ENCODE measurements around the gene VAV3. TPM values are rescaled to one million over a fixed set of nuclear protein-coding genes. Genes with fewer than 3 reads are reported as not detected.
A peak's percentile ranks its signal among the peaks of the same experiment; 100 is the strongest.

VAV3 gene
- total RNA-seq, 1 donor from 2014 or later = 29.1 TPM

GRCh38 chr1:107866870-107867269, 98.1 kb downstream of the VAV3 start:
- intact Hi-C loops (cut with micrococcal nuclease) = no loop called here
- ChIA-PET POLR2A (interaction anchor here (0.6 to 1.0 kb wide), 3 partner anchors 16 to 76 kb away, joined by 3 to 7 read pairs (median 3); no protein-coding TSS in a partner anchor), CTCF (no interaction called here)
- Mint-ChIP-seq H3K9me3 (peaks cover 11% of the 10 kb centered on the region), H3K36me3 (ENCODE audit: low read depth) (peaks cover 27% of the 10 kb centered on the region), H3K27me3 (no peaks in the 10 kb centered on the region), H3K4me1 (peaks cover 89% of the 10 kb centered on the region), H3K27ac (peak overlapping the region; percentile 47), H3K4me3 (no peak overlapping the region)
- DNase-seq (no peak), ATAC-seq (ENCODE audit: low read depth) (no peak)
- TF ChIP-seq CTCF (IDR thresholded peaks at IDR 0.05) = no peak

- H3K4me1 Mint-ChIP-seq = peaks cover 88% of the 10 kb centered on the region
- H3K9me3 Mint-ChIP-seq = peaks cover 20% of the 10 kb centered on the region
- DNase-seq (no peak), ATAC-seq (ENCODE audit: low read depth) (no peak)
- H3K36me3 Mint-ChIP-seq (ENCODE audit: low read depth) = peaks cover 34% of the 10 kb centered on the region
- ChIA-PET POLR2A (no interaction called here), CTCF (no interaction called here)
- intact Hi-C loops (cut with micrococcal nuclease) = no loop called here
- no peak overlapping the region for H3K4me3 Mint-ChIP-seq
- peak overlapping the region; percentile 50 for H3K27ac Mint-ChIP-seq
- no peak for TF ChIP-seq CTCF (IDR thresholded peaks at IDR 0.05)
- H3K27me3 Mint-ChIP-seq = no peaks in the 10 kb centered on the region
Measured at GRCh38 chr1:107865627-107866026, 99.4 kb downstream of the VAV3 start.

- no peaks in the 10 kb centered on the region for H3K27me3 Mint-ChIP-seq
- intact Hi-C loops (cut with micrococcal nuclease) = loop anchor here (2.0 kb wide), 1 partner anchor 13 kb away; no protein-coding TSS in a partner anchor
- peaks cover 79% of the 10 kb centered on the region for H3K4me1 Mint-ChIP-seq
- H3K4me3 Mint-ChIP-seq = peak overlapping the region; percentile 4
- ATAC-seq (ENCODE audit: low read depth) = no peak
- CTCF ChIA-PET = interaction anchor here (1.5 kb wide), 1 partner anchor 81 kb away, joined by 4 read pairs; no protein-coding TSS in a partner anchor
- TF ChIP-seq CTCF (IDR thresholded peaks at IDR 0.05) = no peak
- POLR2A ChIA-PET = no interaction called here
- no peak for DNase-seq
- H3K27ac Mint-ChIP-seq = peak overlapping the region; percentile 50
- H3K36me3 Mint-ChIP-seq (ENCODE audit: low read depth) = peaks cover 35% of the 10 kb centered on the region
- H3K9me3 Mint-ChIP-seq = peaks cover 15% of the 10 kb centered on the region
Measured at GRCh38 chr1:107863342-107863741, 101.6 kb downstream of the VAV3 start.

GRCh38 chr1:107862064-107862463, 102.9 kb downstream of the VAV3 start:
- intact Hi-C loops (cut with micrococcal nuclease) = loop anchor here (2.0 kb wide), 1 partner anchor 15 kb away; no protein-coding TSS in a partner anchor
- no peak for TF ChIP-seq CTCF (IDR thresholded peaks at IDR 0.05)
- peaks cover 71% of the 10 kb centered on the region for H3K4me1 Mint-ChIP-seq
- H3K27ac Mint-ChIP-seq = peak overlapping the region; percentile 62
- ChIA-PET POLR2A (interaction anchor here (0.6 kb wide), 1 partner anchor 13 kb away, joined by 4 read pairs; no protein-coding TSS in a partner anchor), CTCF (no interaction called here)
- DNase-seq = no peak
- peak; percentile 87 for ATAC-seq (ENCODE audit: low read depth)
- H3K4me3 Mint-ChIP-seq = peak overlapping the region; percentile 44
- H3K27me3 Mint-ChIP-seq = no peaks in the 10 kb centered on the region
- peaks cover 15% of the 10 kb centered on the region for H3K9me3 Mint-ChIP-seq
- peaks cover 33% of the 10 kb centered on the region for H3K36me3 Mint-ChIP-seq (ENCODE audit: low read depth)

- Mint-ChIP-seq H3K36me3 (ENCODE audit: low read depth) (peaks cover 32% of the 10 kb centered on the region), H3K4me3 (no peak overlapping the region), H3K4me1 (peaks cover 63% of the 10 kb centered on the region), H3K27me3 (no peaks in the 10 kb centered on the region), H3K27ac (peak overlapping the region; percentile 30), H3K9me3 (peaks cover 15% of the 10 kb centered on the region)
- intact Hi-C loops (cut with micrococcal nuclease) = no loop called here
- CTCF ChIA-PET = no interaction called here
- no peak for TF ChIP-seq CTCF (IDR thresholded peaks at IDR 0.05)
- POLR2A ChIA-PET = no interaction called here
- DNase-seq = no peak
- ATAC-seq (ENCODE audit: low read depth) = no peak
Measured at GRCh38 chr1:107858323-107858722, 106.7 kb downstream of the VAV3 start.

Measured in activated B cell treated with CpG ODN at 0.5 μM for 24 hours (primary cell).